Embryonic facial prominence (tissue), 1 donor: Measurements from ENCODE around the gene VIPR2.
"Not testable (repeated sequence)": the region's sequence is repeated elsewhere in the genome, so short reads cannot be mapped to it uniquely, and the experiment has no call there.

ENCODE experiments used
- DNase-seq: peaks from one replicate; pipeline ENCODE4 v3.0.0-alpha.2; 2016; ENCODE audit errors: extremely low spot score

The VIPR2 gene

GRCh38 chr7:159105066-159105780 is 39.4 kb downstream of the VIPR2 start:
- no peak for DNase-seq

GRCh38 chr7:159104188-159104920 is 40.3 kb downstream of the VIPR2 start:
- DNase-seq: no peak

GRCh38 chr7:159103382-159104187 is 41.1 kb downstream of the VIPR2 start:
- DNase-seq: no peak

- no peak for DNase-seq
These were observed 41.8 kb downstream of the VIPR2 start for GRCh38 chr7:159102681-159103381.

GRCh38 chr7:159101661-159102091 is 43.0 kb downstream of the VIPR2 start:
- DNase-seq: not testable (repeated sequence)

GRCh38 chr7:159101083-159101395 is 43.6 kb downstream of the VIPR2 start:
- not testable (repeated sequence) for DNase-seq

GRCh38 chr7:159100281-159101082 is 44.2 kb downstream of the VIPR2 start:
- not testable (repeated sequence) for DNase-seq

GRCh38 chr7:159099711-159100231 is 44.9 kb downstream of the VIPR2 start:
- DNase-seq: no peak

- DNase-seq: no peak
These were observed 45.6 kb downstream of the VIPR2 start for GRCh38 chr7:159098811-159099655.

- no peak for DNase-seq
These were observed 46.3 kb downstream of the VIPR2 start for GRCh38 chr7:159098424-159098786.

- no peak for DNase-seq
These were observed 46.8 kb downstream of the VIPR2 start for GRCh38 chr7:159097661-159098423.

GRCh38 chr7:159096736-159097581 is 47.7 kb downstream of the VIPR2 start:
- DNase-seq: no peak

GRCh38 chr7:159095979-159096411 is 48.7 kb downstream of the VIPR2 start:
- DNase-seq: no peak

- no peak for DNase-seq
These were observed 49.5 kb downstream of the VIPR2 start for GRCh38 chr7:159094919-159095915.

GRCh38 chr7:159094023-159094740 is 50.5 kb downstream of the VIPR2 start:
- DNase-seq: no peak

- DNase-seq: no peak
These were observed 51.2 kb downstream of the VIPR2 start for GRCh38 chr7:159093351-159093971.
